ENCODE measurements around the gene PALMD. TPM values are rescaled to one million over a fixed set of nuclear protein-coding genes. Genes with fewer than 3 reads are reported as not detected.

PALMD gene
- total RNA-seq, 4 donors from 2014 or later: 60.7 to 254 (median 79.1) TPM

- in situ Hi-C loops (cut with MboI; ENCODE audit: low sequenced_read_pairs in 4 of 4): no loop called here
- Histone ChIP-seq H3K9me3 (no peaks in the 10 kb centered on the region), H3K27ac (peak overlapping the region; percentile 88 to 97 (median 90)), H3K4me3 (no peak overlapping the region), H3K27me3 (no peaks in the 10 kb centered on the region), H3K36me3 (peaks cover 0 to 31% of the 10 kb centered on the region in 2 donors), H3K4me1 (peaks cover 89 to 93% of the 10 kb centered on the region in 2 donors)
- intact Hi-C loops (cut with DNase I; ENCODE audit: low total_unique reads): no loop called here
- ATAC-seq: no peak
- no peak for TF ChIP-seq POLR2A (IDR thresholded peaks at IDR 0.05)
- TF ChIP-seq CTCF (IDR thresholded peaks at IDR 0.05 in 4 of 5, conservative IDR thresholded peaks at IDR 0.05 in 1 of 5): no peak
- no peak for DNase-seq
Measured at GRCh38 chr1:99674115-99675064, 28.5 kb downstream of the PALMD start.

GRCh38 chr1:99675292-99675691 lies 29.4 kb downstream of the PALMD start:
- in situ Hi-C loops (cut with MboI; ENCODE audit: low sequenced_read_pairs in 4 of 4) (no loop called here), intact Hi-C loops (cut with DNase I; ENCODE audit: low total_unique reads) (no loop called here)
- peaks cover 89 to 96% of the 10 kb centered on the region in 2 donors for H3K4me1 ChIP-seq
- TF ChIP-seq CTCF (IDR thresholded peaks at IDR 0.05 in 4 of 5, conservative IDR thresholded peaks at IDR 0.05 in 1 of 5) (no peak), POLR2A (IDR thresholded peaks at IDR 0.05) (no peak)
- H3K27me3 ChIP-seq: no peaks in the 10 kb centered on the region
- H3K36me3 ChIP-seq: peaks cover 0 to 30% of the 10 kb centered on the region in 2 donors
- no peak for ATAC-seq
- DNase-seq: no peak
- no peaks in the 10 kb centered on the region for H3K9me3 ChIP-seq
- H3K27ac ChIP-seq: peak overlapping the region; percentile 88 to 97 (median 90)
- no peak overlapping the region for H3K4me3 ChIP-seq

GRCh38 chr1:99675994-99676393 lies 30.1 kb downstream of the PALMD start:
- no peaks in the 10 kb centered on the region for H3K27me3 ChIP-seq
- H3K36me3 ChIP-seq: peaks cover 0 to 30% of the 10 kb centered on the region in 2 donors
- H3K27ac ChIP-seq: peak overlapping the region; percentile 88 to 97 (median 90)
- DNase-seq (no peak), ATAC-seq (no peak)
- TF ChIP-seq POLR2A (IDR thresholded peaks at IDR 0.05) (no peak), CTCF (IDR thresholded peaks at IDR 0.05 in 4 of 5, conservative IDR thresholded peaks at IDR 0.05 in 1 of 5) (no peak)
- peaks cover 89 to 96% of the 10 kb centered on the region in 2 donors for H3K4me1 ChIP-seq
- no peak overlapping the region for H3K4me3 ChIP-seq
- H3K9me3 ChIP-seq: no peaks in the 10 kb centered on the region
- intact Hi-C loops (cut with DNase I; ENCODE audit: low total_unique reads): no loop called here
- in situ Hi-C loops (cut with MboI; ENCODE audit: low sequenced_read_pairs in 4 of 4): no loop called here

- H3K4me1 ChIP-seq: peaks cover 89 to 96% of the 10 kb centered on the region in 2 donors
- H3K27ac ChIP-seq: peak overlapping the region; percentile 88 to 97 (median 90)
- H3K36me3 ChIP-seq: peaks cover 0 to 30% of the 10 kb centered on the region in 2 donors
- H3K27me3 ChIP-seq: no peaks in the 10 kb centered on the region
- no peaks in the 10 kb centered on the region for H3K9me3 ChIP-seq
- DNase-seq (no peak), ATAC-seq (no peak)
- H3K4me3 ChIP-seq: no peak overlapping the region
- in situ Hi-C loops (cut with MboI; ENCODE audit: low sequenced_read_pairs in 4 of 4): no loop called here
- TF ChIP-seq POLR2A (IDR thresholded peaks at IDR 0.05) (no peak), CTCF (IDR thresholded peaks at IDR 0.05 in 4 of 5, conservative IDR thresholded peaks at IDR 0.05 in 1 of 5) (no peak)
- intact Hi-C loops (cut with DNase I; ENCODE audit: low total_unique reads): no loop called here
Measured at GRCh38 chr1:99676876-99677275, 31.0 kb downstream of the PALMD start.
